IMR-90 (cell line): ENCODE results near the gene KICS2. TPM values are rescaled to one million over a fixed set of nuclear protein-coding genes. Genes with fewer than 3 reads are reported as not detected.

Experiments
- ATAC-seq: fragments of 200-7000 bp; cut with Tn5 transposase; 2 replicates; pipeline ENCODE4 v1.9.1; 2020; ENCODE audit warnings: low read depth, mild to moderate bottlenecking, moderate library complexity
- BruUV-seq: library from RNA; stranded (reverse); fragments of 400-500 nt; replicated peaks from 2 replicates; lab custom pipeline; 2021; lab: Mats Ljungman, UMichigan
- CTCF ChIA-PET: fragments of 300-600 bp; formaldehyde crosslinking; extraction: SDS; loops from one replicate; lab custom pipeline; 2021; ENCODE audit warnings: antibody characterized with exemption; lab: Yijun Ruan, JAX
- POLR2A ChIA-PET: fragments of 300-600 bp; sonication (Branson Sonifier 250); formaldehyde crosslinking; loops from one replicate; lab custom pipeline; 2022; ENCODE audit warnings: antibody characterized with exemption; ENCODE audit not compliant: unreplicated experiment; lab: Charles Lee
- DNase-seq: peaks from one replicate; pipeline ENCODE4 v3.0.0; 2013
- H2AFZ ChIP-seq: replicated peaks from 2 replicates; pipeline ENCODE3; 2013; ENCODE audit warnings: low read length, mild to moderate bottlenecking; ENCODE audit not compliant: poor library complexity
- H2AK5ac ChIP-seq: 2 replicates; pipeline ENCODE4 v1.6.1; 2013; ENCODE audit warnings: low read depth, low read length, inconsistent platforms
- H2AK9ac ChIP-seq: replicated peaks from 2 replicates; pipeline ENCODE3; 2013; ENCODE audit warnings: mild to moderate bottlenecking, low read depth, low read length, moderate library complexity; ENCODE audit not compliant: poor library complexity
- H2BK120ac ChIP-seq: 2 replicates; pipeline ENCODE4 v1.6.1; 2013; ENCODE audit warnings: low read depth, low read length, inconsistent platforms
- H2BK15ac ChIP-seq: 3 replicates; pipeline ENCODE4 v1.6.1; 2013; ENCODE audit warnings: low read depth, low read length, inconsistent platforms
- H2BK20ac ChIP-seq: 2 replicates; pipeline ENCODE4 v1.6.1; 2013; ENCODE audit warnings: low read depth, mild to moderate bottlenecking, inconsistent platforms, low read length, moderate library complexity
- H2BK5ac ChIP-seq: 2 replicates; pipeline ENCODE4 v1.6.1; 2013; ENCODE audit warnings: mild to moderate bottlenecking, low read depth, low read length, inconsistent platforms; ENCODE audit not compliant: poor library complexity, severe bottlenecking
- H3K14ac ChIP-seq: replicated peaks from 2 replicates; pipeline ENCODE4 v1.6.1; 2013; ENCODE audit warnings: low read depth, low read length, inconsistent platforms
- H3K18ac ChIP-seq: 2 replicates; pipeline ENCODE4 v1.6.1; 2013; ENCODE audit warnings: low read depth, low read length, control low read depth
- H3K23ac ChIP-seq: 2 replicates; pipeline ENCODE4 v1.6.1; 2013; ENCODE audit warnings: low read depth, low read length, inconsistent platforms
- H3K27ac ChIP-seq: 2 replicates; pipeline ENCODE4 v1.5.1; 2013; ENCODE audit warnings: mild to moderate bottlenecking, control low read depth, low read length; ENCODE audit not compliant: insufficient read depth
- H3K27me3 ChIP-seq: 2 replicates; pipeline ENCODE4 v1.6.1; 2013; ENCODE audit warnings: low read length; ENCODE audit not compliant: control insufficient read depth, insufficient read depth
- H3K36me3 ChIP-seq: 2 replicates; pipeline ENCODE4 v1.6.1; 2013; ENCODE audit warnings: low read length, mixed read lengths; ENCODE audit not compliant: control insufficient read depth, insufficient read depth
- H3K4ac ChIP-seq: 2 replicates; pipeline ENCODE4 v1.6.1; 2013; ENCODE audit warnings: low read depth, low read length, inconsistent platforms
- H3K4me1 ChIP-seq: 2 replicates; pipeline ENCODE4 v1.6.1; 2013; ENCODE audit warnings: low read length, mixed read lengths; ENCODE audit not compliant: control insufficient read depth, insufficient read depth
- H3K4me2 ChIP-seq: 2 replicates; pipeline ENCODE4 v1.6.1; 2013; ENCODE audit warnings: low read depth, mild to moderate bottlenecking, control low read depth, low read length, moderate library complexity
- H3K4me3 ChIP-seq: 2 replicates; pipeline ENCODE4 v1.5.1; 2013; ENCODE audit warnings: low read depth, mild to moderate bottlenecking, control low read depth, low read length, moderate library complexity; ENCODE audit not compliant: insufficient read depth
- H3K56ac ChIP-seq: 2 replicates; pipeline ENCODE4 v1.6.1; 2013; ENCODE audit warnings: low read length, inconsistent platforms; ENCODE audit not compliant: insufficient read depth; ENCODE audit errors: extremely low read depth
- H3K79me1 ChIP-seq, 2 experiments: 2 replicates each; pipeline ENCODE4 v1.6.1; 2013; ENCODE audit warnings: low read length in 2 of 2, inconsistent platforms in 1 of 2, low read depth in 1 of 2
- H3K9ac ChIP-seq: 2 replicates; pipeline ENCODE4 v1.6.1; 2013; ENCODE audit warnings: low read depth, low read length, control low read depth
- H3K9me1 ChIP-seq: 2 replicates; pipeline ENCODE4 v1.6.1; 2013; ENCODE audit warnings: low read length, inconsistent platforms; ENCODE audit not compliant: insufficient read depth
- H3K9me3 ChIP-seq: 2 replicates; pipeline ENCODE4 v1.6.1; 2013; ENCODE audit warnings: low read length; ENCODE audit not compliant: control insufficient read depth, insufficient read depth
- H4K20me1 ChIP-seq: 2 replicates; pipeline ENCODE4 v1.6.1; 2013; ENCODE audit warnings: low read length, inconsistent platforms; ENCODE audit not compliant: insufficient read depth
- H4K5ac ChIP-seq: 2 replicates; pipeline ENCODE4 v1.6.1; 2013; ENCODE audit warnings: mild to moderate bottlenecking, low read depth, low read length, control low read depth
- H4K8ac ChIP-seq, 2 experiments: 2 replicates each; pipeline ENCODE4 v1.6.1; 2013; ENCODE audit warnings: low read depth in 2 of 2, low read length in 2 of 2, control low read depth in 1 of 2, inconsistent platforms in 1 of 2
- H4K91ac ChIP-seq: 2 replicates; pipeline ENCODE4 v1.6.1; 2013; ENCODE audit warnings: low read depth, low read length, inconsistent platforms; ENCODE audit not compliant: insufficient read depth
- BHLHE40 ChIP-seq: fragments of 150-350 bp; IDR thresholded peaks from 2 replicates; pipeline ENCODE4 v1.6.1; 2016; ENCODE audit warnings: mild to moderate bottlenecking, low read depth, low read length
- CEBPB ChIP-seq: IDR thresholded peaks from 2 replicates; pipeline ENCODE4 v1.6.1; 2012; ENCODE audit warnings: low read depth, low read length, improper control_type of control experiment
- CHD1 ChIP-seq: IDR thresholded peaks from 2 replicates; pipeline ENCODE4 v1.6.1; 2012; ENCODE audit warnings: low read depth, low read length, improper control_type of control experiment
- ELK1 ChIP-seq: fragments of 150-350 bp; IDR thresholded peaks from 2 replicates; pipeline ENCODE4 v1.6.1; 2016; ENCODE audit warnings: low read depth, mild to moderate bottlenecking, low read length, moderate library complexity, borderline replicate concordance
- MAFK ChIP-seq: IDR thresholded peaks from 2 replicates; pipeline ENCODE4 v1.6.1; 2012; ENCODE audit warnings: low read depth, low read length, improper control_type of control experiment
- MAZ ChIP-seq: IDR thresholded peaks from 2 replicates; pipeline ENCODE4 v1.6.1; 2012; ENCODE audit warnings: low read depth, mild to moderate bottlenecking, low read length, improper control_type of control experiment, moderate library complexity, borderline replicate concordance
- MXI1 ChIP-seq: IDR thresholded peaks from 2 replicates; pipeline ENCODE4 v1.6.1; 2012; ENCODE audit warnings: low read depth, mild to moderate bottlenecking, low read length, moderate library complexity, borderline replicate concordance
- NFE2L2 ChIP-seq: fragments of 150-350 bp; IDR thresholded peaks from 2 replicates; pipeline ENCODE4 v1.6.1; 2016; ENCODE audit warnings: low read depth, mild to moderate bottlenecking, low read length
- POLR2A ChIP-seq: IDR thresholded peaks from 2 replicates; pipeline ENCODE4 v1.6.1; 2012; ENCODE audit warnings: mild to moderate bottlenecking, low read depth, low read length
- RFX5 ChIP-seq: IDR thresholded peaks from 2 replicates; pipeline ENCODE4 v1.8.0; 2012; ENCODE audit warnings: low read depth, mild to moderate bottlenecking, low read length, moderate library complexity
- SMC3 ChIP-seq: fragments of 150-350 bp; IDR thresholded peaks from 2 replicates; pipeline ENCODE4 v1.6.1; 2016; ENCODE audit warnings: low read depth, mild to moderate bottlenecking, antibody characterized with exemption, low read length, moderate library complexity
- WGBS, 2 experiments: methylation state at CpG; one replicate each; pipeline versions ENCODE4 v1.1.5 to v1.1.7; 2013; ENCODE audit warnings: missing lambda C conversion rate in 2 of 2; ENCODE audit not compliant: insufficient read length in 1 of 2; ENCODE audit errors: extremely low coverage in 2 of 2; 5-methylcytosine and 5-hydroxymethylcytosine counted together
- dilution Hi-C: fragments of 300-500 bp; cut with HindIII; formaldehyde crosslinking; loops from one replicate; pipeline ENCODE4 v1.14.3; 2018; ENCODE audit warnings: low sequenced_read_pairs; ENCODE audit not compliant: unreplicated experiment
- in situ Hi-C: fragments of 300-500 bp; cut with MboI; formaldehyde crosslinking; loops from 3 replicates; pipeline ENCODE4 v1.14.3; 2019; ENCODE audit warnings: low sequenced_read_pairs, inconsistent platforms, mixed read lengths
- intact Hi-C: fragments of 100-400 bp; cut with micrococcal nuclease; formaldehyde crosslinking; loops from 2 replicates; pipeline ENCODE4 v1.10.0; 2022
- polyA plus RNA-seq, 3 experiments: library from polyadenylated mRNA; depleted of rRNA; stranded (reverse); fragments of >200 nt; gene quantifications; 2 replicates each; pipeline ENCODE4 v1.2.3, GENCODE V29; 2012; ENCODE audit warnings: low replicate concordance in 1 of 3
- total RNA-seq: library from RNA; depleted of rRNA; stranded (reverse); fragments of >200 nt; gene quantifications from 2 replicates; pipeline ENCODE4 v1.2.3, GENCODE V29; 2012
- TF ChIP-seq, protein P1 (sequence below): fragments of 150-350 bp; IDR thresholded peaks from 2 replicates; pipeline ENCODE4 v1.6.1; 2017; ENCODE audit warnings: mild to moderate bottlenecking, antibody characterized with exemption, low read length, low read depth
- TF ChIP-seq, protein P2 (sequence below): conservative IDR thresholded peaks from 2 replicates; pipeline ENCODE4 v1.5.1; 2012; ENCODE audit warnings: mild to moderate bottlenecking, low read depth, low read length, improper control_type of control experiment

KICS2 gene
- total and polyA plus RNA-seq, 2 of the 4 experiments (the other 2 are of a cell fraction) = 2.4 to 6.1 TPM

DNA sequence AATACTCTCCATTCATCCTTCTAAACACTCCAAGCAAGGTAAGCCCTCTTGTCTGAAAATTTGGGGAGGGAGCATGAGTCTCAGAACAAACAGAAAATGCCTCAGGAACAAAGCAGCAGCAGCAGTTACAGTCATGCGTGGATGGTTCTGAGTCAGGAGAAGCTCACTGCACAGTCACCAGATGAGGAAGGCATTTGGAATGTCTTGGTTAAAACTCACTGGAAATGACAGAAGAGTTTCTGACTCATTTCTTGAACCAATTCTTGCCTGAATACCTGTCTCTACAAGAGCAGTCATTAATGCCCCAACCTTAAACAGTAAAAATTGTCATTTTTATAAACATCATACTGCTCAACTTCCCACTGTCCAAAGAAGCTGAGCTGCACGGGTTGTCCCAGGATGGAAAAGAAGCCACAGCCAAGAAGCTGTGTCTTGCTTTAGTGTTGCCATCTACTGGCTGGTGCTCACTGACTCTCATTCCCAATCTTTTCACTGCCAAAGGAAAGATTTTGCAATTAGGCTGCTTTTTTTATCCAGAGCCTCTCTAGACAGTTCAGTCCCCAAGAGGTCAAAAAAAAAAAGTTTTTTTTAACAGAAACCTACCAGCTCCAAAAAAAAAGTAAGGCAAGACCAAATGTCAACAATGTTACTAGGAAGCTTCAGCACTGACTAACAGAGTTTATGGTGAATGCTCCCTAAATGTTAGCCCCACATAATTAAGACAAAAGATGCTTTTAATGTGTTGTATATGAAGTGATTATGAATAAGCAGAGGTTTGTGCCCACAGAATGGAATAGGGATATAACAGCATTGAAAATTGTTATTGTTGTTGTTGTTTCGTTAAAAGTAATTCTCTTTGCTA is 40.4 kb downstream of the KICS2 start:
- H3K9me3 ChIP-seq = no peaks in the 10 kb centered on the region
- H3K36me3 ChIP-seq = no peaks in the 10 kb centered on the region
- peak overlapping the region; percentile 90 to 97 for H4K8ac ChIP-seq
- peak overlapping the region; percentile 99 for H3K4ac ChIP-seq
- CTCF ChIA-PET = interaction anchor here (0.6 to 1.3 kb wide), 23 partner anchors 22 to 345 kb away, joined by 3 to 6 read pairs (median 3); partner anchors contain the start of genes KICS2 and SRGAP1
- H2AFZ ChIP-seq = no peak overlapping the region
- peaks cover 0 to 30% of the 10 kb centered on the region in 2 experiments; a peak in 2 of 4 replicates for H3K79me1 ChIP-seq
- no peak overlapping the region for H2AK9ac ChIP-seq
- H3K27me3 ChIP-seq = no peaks in the 10 kb centered on the region
- peak overlapping the region; percentile 10; the same call in 1 of the 2 replicates for H3K4me3 ChIP-seq
- ATAC-seq (peak; percentile 86), DNase-seq (peak; percentile 99)
- no TSS peak for BruUV-seq
- dilution Hi-C loops (no loop called here), intact Hi-C loops (loop anchor here (1.0 to 10.0 kb wide), 7 partner anchors 69 to 342 kb away; no protein-coding TSS in a partner anchor), in situ Hi-C loops (no loop called here)
- peak overlapping the region; percentile 99; the same call in 2 of the 3 replicates for H2BK15ac ChIP-seq
- peak overlapping the region; percentile 62 for H3K9ac ChIP-seq
- H3K27ac ChIP-seq = peak overlapping the region; percentile 98
- H3K14ac ChIP-seq = peak overlapping the region; percentile 94
- H3K18ac ChIP-seq = peak overlapping the region; percentile 97
- peak overlapping the region; percentile 98 for H4K91ac ChIP-seq
- POLR2A ChIA-PET = interaction anchor here (0.7 kb wide), 1 partner anchor 64 kb away, joined by 3 read pairs; no protein-coding TSS in a partner anchor
- H3K56ac ChIP-seq = peak overlapping the region; percentile 93
- H2BK20ac ChIP-seq = peak overlapping the region; percentile 95
- H4K5ac ChIP-seq = peak overlapping the region; percentile 94
- peak overlapping the region; percentile 98 for H2BK120ac ChIP-seq
- H2AK5ac ChIP-seq = peak overlapping the region; percentile 99
- peaks cover 24% of the 10 kb centered on the region for H3K4me1 ChIP-seq
- peaks cover 10% of the 10 kb centered on the region for H3K9me1 ChIP-seq
- peak overlapping the region; percentile 98 for H3K23ac ChIP-seq
- H2BK5ac ChIP-seq = peak overlapping the region; percentile 97
- no CpG with 5 or more reads among the region's 3 CpGs for WGBS, 2 experiments
- no peaks in the 10 kb centered on the region for H4K20me1 ChIP-seq
- H3K4me2 ChIP-seq = peak overlapping the region; percentile 80
- no peak for TF ChIP-seq ELK1
- peak; percentile 63 for TF ChIP-seq SMC3
- TF ChIP-seq CEBPB = peak; percentile 73; the same call in 1 of the 2 replicates
- no peak for TF ChIP-seq MAFK
- TF ChIP-seq, protein P1, sequence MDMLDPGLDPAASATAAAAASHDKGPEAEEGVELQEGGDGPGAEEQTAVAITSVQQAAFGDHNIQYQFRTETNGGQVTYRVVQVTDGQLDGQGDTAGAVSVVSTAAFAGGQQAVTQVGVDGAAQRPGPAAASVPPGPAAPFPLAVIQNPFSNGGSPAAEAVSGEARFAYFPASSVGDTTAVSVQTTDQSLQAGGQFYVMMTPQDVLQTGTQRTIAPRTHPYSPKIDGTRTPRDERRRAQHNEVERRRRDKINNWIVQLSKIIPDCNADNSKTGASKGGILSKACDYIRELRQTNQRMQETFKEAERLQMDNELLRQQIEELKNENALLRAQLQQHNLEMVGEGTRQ = no peak
- TF ChIP-seq POLR2A = peak; percentile 63; the same call in 1 of the 2 replicates
- TF ChIP-seq MXI1 = no peak
- TF ChIP-seq MAZ = no peak
- TF ChIP-seq NFE2L2 = peak; percentile 80
- TF ChIP-seq, protein P2, sequence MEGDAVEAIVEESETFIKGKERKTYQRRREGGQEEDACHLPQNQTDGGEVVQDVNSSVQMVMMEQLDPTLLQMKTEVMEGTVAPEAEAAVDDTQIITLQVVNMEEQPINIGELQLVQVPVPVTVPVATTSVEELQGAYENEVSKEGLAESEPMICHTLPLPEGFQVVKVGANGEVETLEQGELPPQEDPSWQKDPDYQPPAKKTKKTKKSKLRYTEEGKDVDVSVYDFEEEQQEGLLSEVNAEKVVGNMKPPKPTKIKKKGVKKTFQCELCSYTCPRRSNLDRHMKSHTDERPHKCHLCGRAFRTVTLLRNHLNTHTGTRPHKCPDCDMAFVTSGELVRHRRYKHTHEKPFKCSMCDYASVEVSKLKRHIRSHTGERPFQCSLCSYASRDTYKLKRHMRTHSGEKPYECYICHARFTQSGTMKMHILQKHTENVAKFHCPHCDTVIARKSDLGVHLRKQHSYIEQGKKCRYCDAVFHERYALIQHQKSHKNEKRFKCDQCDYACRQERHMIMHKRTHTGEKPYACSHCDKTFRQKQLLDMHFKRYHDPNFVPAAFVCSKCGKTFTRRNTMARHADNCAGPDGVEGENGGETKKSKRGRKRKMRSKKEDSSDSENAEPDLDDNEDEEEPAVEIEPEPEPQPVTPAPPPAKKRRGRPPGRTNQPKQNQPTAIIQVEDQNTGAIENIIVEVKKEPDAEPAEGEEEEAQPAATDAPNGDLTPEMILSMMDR = peak; percentile 61
- no peak for TF ChIP-seq CHD1
- TF ChIP-seq BHLHE40 = peak; percentile 63
- no peak for TF ChIP-seq RFX5
